Measurements from ENCODE around the gene POC1A.

Gene POC1A

DNA sequence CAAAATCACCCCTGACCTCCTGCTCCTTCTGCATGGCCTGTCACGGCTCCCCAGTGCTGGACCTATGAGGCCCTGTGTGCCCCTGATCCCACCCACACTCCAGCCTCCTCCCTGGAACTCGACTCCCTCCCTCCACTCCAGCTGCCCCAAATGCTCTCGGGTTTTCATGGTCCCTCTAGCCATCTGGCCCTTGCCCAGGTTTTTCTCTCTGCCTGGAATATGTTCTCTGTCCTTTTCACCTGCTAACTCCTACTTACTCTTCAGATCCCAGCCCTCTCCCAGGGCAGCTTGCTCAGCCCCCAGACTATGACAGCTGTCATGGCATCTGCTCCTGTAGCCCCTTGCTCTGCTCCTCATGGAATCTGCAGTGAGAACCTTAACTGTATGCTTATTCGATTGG is 128.2 kb downstream of the POC1A start:
- no peak for DNase-seq (ENCODE audit: low read depth in 2 of 2)

DNA sequence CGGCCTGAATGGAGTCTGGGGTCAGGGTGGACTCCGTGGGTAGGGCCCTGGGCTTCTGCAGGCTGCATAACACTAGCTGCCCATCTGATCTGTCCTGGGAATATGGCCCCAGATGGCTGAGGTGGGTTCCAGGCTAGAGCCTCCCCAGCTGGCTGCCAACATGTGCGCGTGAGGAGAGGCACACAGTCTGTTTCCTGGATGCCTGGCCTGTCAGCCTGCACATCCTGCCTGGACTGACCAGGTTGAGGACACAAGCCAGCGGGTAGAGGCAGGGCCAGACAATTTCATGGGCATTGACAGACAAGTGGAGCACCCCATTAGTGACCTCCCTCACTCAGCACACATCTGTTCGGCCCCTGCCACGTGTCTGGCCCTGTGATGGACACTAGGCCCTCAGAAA is 128.8 kb downstream of the POC1A start:
- DNase-seq (ENCODE audit: low read depth in 2 of 2) = no peak

All from stimulated activated CD4-positive, alpha-beta T cell treated with anti-CD3 and anti-CD28 coated beads, Interleukin-15, amount 100 ng/mL, for 48 hours (primary cell).